Heart left ventricle (tissue), 16 donors: Measurements from ENCODE around the gene FBXO46. TPM values are rescaled to one million over a fixed set of nuclear protein-coding genes. Genes with fewer than 3 reads are reported as not detected.

Experiments
- ATAC-seq, 4 donors: fragments of 200-7000 bp; cut with Tn5 transposase; one replicate each; pipeline ENCODE4 v1.9.1; 2020 to 2022; ENCODE audit warnings: moderate library complexity in 4 of 4, mild to moderate bottlenecking in 3 of 4, moderate number of reproducible peaks in 1 of 4
- DNase-seq, 5 donors: peaks; one replicate each; pipeline ENCODE4 v3.0.0-alpha.2; 2020
- H3K27ac ChIP-seq, 12 donors: fragments of 200-600 bp; sonication (generic) in 4 of 12; one replicate each; pipeline versions ENCODE4 v1.5.0 to v1.8.0; 2016 to 2022; ENCODE audit warnings: mild to moderate bottlenecking in 2 of 12
- H3K27me3 ChIP-seq, 9 donors: fragments of 200-600 bp; sonication (generic) in 2 of 9; one replicate each; pipeline versions ENCODE4 v1.5.1 to v1.8.0; 2016 to 2022; ENCODE audit warnings: mild to moderate bottlenecking in 3 of 9
- H3K36me3 ChIP-seq, 9 donors: fragments of 200-600 bp; sonication (generic) in 2 of 9; one replicate each; pipeline versions ENCODE4 v1.5.0 to v1.8.0; 2018 to 2022; ENCODE audit warnings: mild to moderate bottlenecking in 2 of 9
- H3K4me1 ChIP-seq, 12 donors: fragments of 200-600 bp; sonication (generic) in 4 of 12; one replicate each; pipeline versions ENCODE4 v1.5.0 to v1.8.0; 2016 to 2022; ENCODE audit warnings: mild to moderate bottlenecking in 3 of 12
- H3K4me3 ChIP-seq, 12 donors: fragments of 200-600 bp; sonication (generic) in 4 of 12; one replicate each; pipeline versions ENCODE4 v1.5.0 to v1.8.0; 2017 to 2022; ENCODE audit warnings: mild to moderate bottlenecking in 9 of 12, moderate library complexity in 4 of 12
- H3K9me3 ChIP-seq, 12 donors: fragments of 200-600 bp; sonication (generic) in 4 of 12; one replicate each; pipeline versions ENCODE4 v1.5.0 to v1.8.0; 2016 to 2022; ENCODE audit warnings: mild to moderate bottlenecking in 1 of 12
- CTCF ChIP-seq, 12 donors: fragments of 200-600 bp; sonication (generic) in 4 of 12; IDR thresholded peaks; one replicate each; pipeline versions ENCODE4 v1.5.0 to v1.8.0; 2018 to 2022; ENCODE audit warnings: antibody characterized with exemption in 12 of 12, mild to moderate bottlenecking in 5 of 12
- POLR2A ChIP-seq, 2 donors: fragments of 450-650 bp; IDR thresholded peaks; one replicate each; pipeline ENCODE4 v1.6.1; 2017; ENCODE audit warnings: antibody characterized with exemption in 2 of 2, mild to moderate bottlenecking in 2 of 2, moderate library complexity in 2 of 2
- WGBS, 4 donors: extraction: QIAGEN DNeasy Blood & Tissue Kit in 2 of 4; methylation state at CpG; one replicate each; pipeline versions ENCODE4 v1.1.5 to v1.1.7; 2013 to 2018; 5-methylcytosine and 5-hydroxymethylcytosine counted together
- intact Hi-C, 10 donors: fragments of 100-400 bp; cut with DNase I; formaldehyde crosslinking; loops; one replicate each; pipeline versions ENCODE4 v1.11.1 to v1.14.2; 2022
- polyA plus RNA-seq, 2 donors: library from polyadenylated mRNA; stranded (reverse); fragments of 200-250 nt; gene quantifications; one replicate each; pipeline ENCODE4 v1.2.3, GENCODE V29; 2013
- total RNA-seq, 9 donors: library from RNA; depleted of rRNA in 2 of 9; stranded (reverse); fragments of >200 nt in 2 of 9; fragmentation: NEBNext Ultra II Directional in 3 of 9; extraction: Animal tissue kit (Norgen Biotek cat#: 25700) in 3 of 9; gene quantifications; one replicate each; pipeline versions ENCODE4 v1.1.0 to v1.2.4, GENCODE V29; 2016 to 2023
- donor health status: ischemic (EF 13 %, LVEDD 7.1; RV severe dilation, severe dysfunction).
- donor health status: healthy with polysubstance abuse.
- donor health status: DM: no; HTN: yes; CAD: no.
- donor health status: DM: no; HTN: no; CAD: no.
- donor health status: ischemic (EF 25% LVEDD 6.9; RV normal size, moderate dysfunction).
- donor health status: ischemic (EF 25% LVEDD 5.7; RV mildly dilated, moderate dysfunction).
- donor health status: healthy.
- donor health status: DM: yes; HTN: yes; CAD: no.
- donor health status: ischemic (EF 35%, LVEDD 5.7; RV mildly dilated, moderate dysfunction).
- donor health status: nonischemic (EF 11% LVEDD 7.7; RV severe dilation, severe dysfunction).
- donor health status: DM: yes; HTN: yes; CAD: no.
- donor health status: PGD.
- donor health status: ischemic (EF 29% LVEDD 5.4; RV normal size, mild dysfunction).
- donor health status: nonischemic (EF 23%, LVEDD 6.1; RV moderate dilation, normal function).

FBXO46 gene
- total and polyA plus RNA-seq, 11 donors, result 7.2 to 17.8 (median 10.2) TPM

- intact Hi-C loops, result loop anchor here in 4 of 10 donors (5.0 to 10.0 kb wide), 2 partner anchors 50 to 52 kb away; partner anchors contain the start of gene SIX5 (in 4 of the 4)
- WGBS, 4 donors, result 89 to 96% (median 94%) methylated on average over 3 of the region's 3 CpGs
- H3K27ac ChIP-seq, result no peak overlapping the region
- ATAC-seq, result no peak
- no peak overlapping the region for H3K4me3 ChIP-seq
- peaks cover 0 to 38% (median 20%) of the 10 kb centered on the region in 9 donors for H3K36me3 ChIP-seq
- TF ChIP-seq CTCF (IDR thresholded peaks at IDR 0.05) (no peak), POLR2A (IDR thresholded peaks at IDR 0.05) (no peak)
- H3K4me1 ChIP-seq, result peaks cover 0 to 30% (median 16%) of the 10 kb centered on the region in 12 donors
- no peaks in the 10 kb centered on the region for H3K9me3 ChIP-seq
- no peaks in the 10 kb centered on the region for H3K27me3 ChIP-seq
- no peak for DNase-seq
Observed at GRCh38 chr19:45715139-45715538, 15.6 kb downstream of the FBXO46 start.

- H3K9me3 ChIP-seq, result no peaks in the 10 kb centered on the region
- H3K36me3 ChIP-seq, result peaks cover 0 to 31% (median 20%) of the 10 kb centered on the region in 9 donors
- TF ChIP-seq CTCF (IDR thresholded peaks at IDR 0.05) (no peak), POLR2A (IDR thresholded peaks at IDR 0.05) (no peak)
- no peak overlapping the region for H3K4me3 ChIP-seq
- peaks cover 0 to 26% (median 12%) of the 10 kb centered on the region in 12 donors for H3K4me1 ChIP-seq
- H3K27me3 ChIP-seq, result no peaks in the 10 kb centered on the region
- WGBS, 4 donors, result 90 to 96% (median 92%) methylated on average over 10 to 15 of the region's 15 CpGs
- intact Hi-C loops, result loop anchor here in 2 of 10 donors (2.0 to 10.0 kb wide), 2 partner anchors 18 to 52 kb away; partner anchors contain the start of gene SIX5 (in 1 of the 2)
- DNase-seq (no peak), ATAC-seq (no peak)
- no peak overlapping the region for H3K27ac ChIP-seq
Observed at GRCh38 chr19:45713141-45713540, 17.6 kb downstream of the FBXO46 start.

GRCh38 chr19:45712699-45713067 is 18.0 kb downstream of the FBXO46 start:
- H3K36me3 ChIP-seq, result peaks cover 0 to 33% (median 20%) of the 10 kb centered on the region in 9 donors
- H3K27ac ChIP-seq, result no peak overlapping the region
- TF ChIP-seq POLR2A (IDR thresholded peaks at IDR 0.05) (no peak), CTCF (IDR thresholded peaks at IDR 0.05) (no peak)
- DNase-seq, result no peak
- ATAC-seq, result no peak
- no peaks in the 10 kb centered on the region for H3K9me3 ChIP-seq
- intact Hi-C loops, result loop anchor here in 2 of 10 donors (2.0 to 10.0 kb wide), 2 partner anchors 18 to 52 kb away; partner anchors contain the start of gene SIX5 (in 1 of the 2)
- 93 to 100% (median 95%) methylated on average over 7 to 25 of the region's 25 CpGs for WGBS, 4 donors
- no peak overlapping the region for H3K4me3 ChIP-seq
- H3K27me3 ChIP-seq, result no peaks in the 10 kb centered on the region
- peaks cover 0 to 21% (median 9%) of the 10 kb centered on the region in 12 donors for H3K4me1 ChIP-seq

GRCh38 chr19:45711851-45712698 is 18.6 kb downstream of the FBXO46 start:
- TF ChIP-seq POLR2A (IDR thresholded peaks at IDR 0.05) (no peak), CTCF (IDR thresholded peaks at IDR 0.05) (no peak)
- intact Hi-C loops, result loop anchor here in 2 of 10 donors (2.0 to 10.0 kb wide), 2 partner anchors 17 to 53 kb away; partner anchors contain the start of gene SIX5 (in 1 of the 2)
- Histone ChIP-seq H3K27ac (peak overlapping the region in 1 of 12 donors; percentile 55), H3K4me1 (peaks cover 0 to 24% (median 10%) of the 10 kb centered on the region in 12 donors), H3K27me3 (no peaks in the 10 kb centered on the region), H3K4me3 (no peak overlapping the region), H3K36me3 (peaks cover 0 to 33% (median 20%) of the 10 kb centered on the region in 9 donors), H3K9me3 (no peaks in the 10 kb centered on the region)
- DNase-seq (peak in 1 of 5 donors; percentile 28), ATAC-seq (no peak)
- WGBS, 4 donors, result 90 to 92% (median 91%) methylated on average over 63 to 76 of the region's 76 CpGs
